Measurements from ENCODE around the gene MYO16.

DNA sequence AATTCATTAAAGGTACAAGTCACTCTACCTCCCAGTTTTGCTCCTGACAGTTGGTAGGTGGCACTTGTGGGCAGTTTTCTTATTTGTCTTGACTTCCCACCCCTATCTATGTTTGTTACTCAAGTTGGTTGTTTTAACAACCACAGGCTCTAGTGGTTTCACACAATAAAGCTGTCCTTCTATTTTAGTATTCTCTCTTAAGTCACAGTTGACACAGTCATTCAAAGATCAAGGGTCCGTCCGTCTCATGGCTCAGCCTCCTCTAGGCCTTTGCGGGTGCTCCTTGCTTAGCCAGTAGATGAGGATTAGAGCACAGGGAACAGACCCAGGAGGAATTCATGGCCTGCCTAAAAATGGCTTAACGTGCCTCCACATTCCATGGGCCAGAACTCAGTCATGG, 583.2 kb downstream of the MYO16 start:
- TF ChIP-seq POLR2A (IDR thresholded peaks at IDR 0.05; ENCODE audit: low read depth, low read length) (no peak), MAZ (IDR thresholded peaks at IDR 0.05; ENCODE audit: borderline replicate concordance, low read depth, low read length) (no peak)
